HepG2 (cell line): ENCODE measurements around the gene FKBP1A. TPM values are rescaled to one million over a fixed set of nuclear protein-coding genes. Genes with fewer than 3 reads are reported as not detected.
A peak's percentile ranks its signal among the peaks of the same experiment; 100 is the strongest.

Source experiments
- ARID2 ChIP-seq: sonication (generic); formaldehyde crosslinking; IDR thresholded peaks from 2 replicates; pipeline ENCODE4 v1.8.1; 2022; ENCODE audit warnings: mild to moderate bottlenecking, missing genetic modification reagents, borderline replicate concordance
- BRCA1 ChIP-seq: sonication (generic); formaldehyde crosslinking; IDR thresholded peaks from 2 replicates; pipeline ENCODE4 v1.4.0; 2020; ENCODE audit warnings: missing genetic modification reagents
- DPF2 ChIP-seq: sonication (generic); formaldehyde crosslinking; IDR thresholded peaks from 2 replicates; pipeline ENCODE4 v1.4.0; 2020; ENCODE audit warnings: mild to moderate bottlenecking, low read depth, missing genetic modification reagents, borderline replicate concordance
- IKZF1 ChIP-seq: fragments of 450-650 bp; IDR thresholded peaks from 2 replicates; pipeline ENCODE4 v1.7.1; 2016
- MBNL3 ChIP-seq: fragments of 250-450 bp; sonication (Bioruptor Pico); conservative IDR thresholded peaks from 2 replicates; pipeline ENCODE4 v1.8.0; 2022; ENCODE audit warnings: mild to moderate bottlenecking, inconsistent platforms
- NFYB ChIP-seq: sonication (generic); formaldehyde crosslinking; IDR thresholded peaks from 2 replicates; pipeline ENCODE4 v1.4.0; 2020; ENCODE audit warnings: missing genetic modification reagents
- SMARCC2 ChIP-seq: fragments of 450-650 bp; IDR thresholded peaks from 2 replicates; pipeline ENCODE4 v1.6.1; 2017; ENCODE audit warnings: antibody characterized with exemption, mild to moderate bottlenecking
- ZC3H4 ChIP-seq: sonication (generic); formaldehyde crosslinking; IDR thresholded peaks from 2 replicates; pipeline ENCODE4 v1.4.0; 2020; ENCODE audit warnings: missing genetic modification reagents, borderline replicate concordance
- ZFP36 ChIP-seq: fragments of 150-350 bp; IDR thresholded peaks from 2 replicates; pipeline ENCODE4 v1.6.1; 2018; ENCODE audit warnings: borderline replicate concordance, low read length, low read depth; ENCODE audit not compliant: partially characterized antibody
- ZFP36L1 ChIP-seq: sonication (generic); formaldehyde crosslinking; IDR thresholded peaks from 2 replicates; pipeline ENCODE4 v1.8.0; 2022; ENCODE audit warnings: mild to moderate bottlenecking, missing genetic modification reagents, moderate library complexity
- ZNF143 ChIP-seq: sonication (generic); formaldehyde crosslinking; IDR thresholded peaks from 2 replicates; pipeline ENCODE4 v1.4.0; 2020; ENCODE audit warnings: missing genetic modification reagents
- ZNF232 ChIP-seq: sonication (generic); formaldehyde crosslinking; IDR thresholded peaks from 2 replicates; pipeline ENCODE4 v1.4.0; 2020; ENCODE audit warnings: missing genetic modification reagents, borderline replicate concordance
- ZNF253 ChIP-seq: sonication (generic); formaldehyde crosslinking; IDR thresholded peaks from 2 replicates; pipeline ENCODE4 v1.8.0; 2022; ENCODE audit warnings: mild to moderate bottlenecking, missing genetic modification reagents, borderline replicate concordance
- ZNF549 ChIP-seq: sonication (generic); formaldehyde crosslinking; IDR thresholded peaks from 2 replicates; pipeline ENCODE4 v1.5.0; 2020; ENCODE audit warnings: missing genetic modification reagents
- ZNF660 ChIP-seq: sonication (generic); formaldehyde crosslinking; IDR thresholded peaks from 2 replicates; pipeline ENCODE4 v1.5.1; 2020; ENCODE audit warnings: mild to moderate bottlenecking, low read depth, missing genetic modification reagents, borderline replicate concordance
- ZNF674 ChIP-seq: sonication (generic); formaldehyde crosslinking; IDR thresholded peaks from 2 replicates; pipeline ENCODE4 v1.5.0; 2020; ENCODE audit warnings: low read depth, mild to moderate bottlenecking, missing genetic modification reagents
- ZNF746 ChIP-seq: sonication (generic); formaldehyde crosslinking; IDR thresholded peaks from 2 replicates; pipeline ENCODE4 v1.8.0; 2022; ENCODE audit warnings: mild to moderate bottlenecking, missing genetic modification reagents
- ZNF768 ChIP-seq: sonication (generic); formaldehyde crosslinking; IDR thresholded peaks from 2 replicates; pipeline ENCODE4 v1.4.0; 2020; ENCODE audit warnings: missing genetic modification reagents
- polyA plus RNA-seq, 8 experiments: library from polyadenylated mRNA; depleted of rRNA in 3 of 8; stranded (reverse) in 7 of 8; unstranded in 1 of 8; fragments of >200 nt; fragmentation: Illumina TruSeq in 4 of 8; extraction: Trizol in 4 of 8; gene quantifications; 2 replicates each; pipeline versions ENCODE4 v1.2.1 to v1.2.3, GENCODE V29; 2011 to 2016; ENCODE audit warnings: low read depth in 4 of 8, missing spikeins in 1 of 8, mixed read lengths in 1 of 8; ENCODE audit not compliant: insufficient read depth in 1 of 8
- total RNA-seq, 5 experiments: library from RNA; depleted of rRNA; stranded (reverse); fragments of >200 nt; fragmentation: Illumina TruSeq; extraction: Trizol; gene quantifications; 2 replicates each; pipeline ENCODE4 v1.2.3, GENCODE V29; 2016; ENCODE audit warnings: low read depth in 1 of 5
- TF ChIP-seq, protein P1 (sequence below), 2 experiments: sonication (generic) in 1 of 2; formaldehyde crosslinking in 1 of 2; IDR thresholded peaks; 2 replicates each; pipeline versions ENCODE4 v1.4.0 to v1.6.1; 2018 to 2020; ENCODE audit warnings: missing genetic modification reagents in 2 of 2, borderline replicate concordance in 1 of 2, low read depth in 1 of 2, mild to moderate bottlenecking in 1 of 2, missing biosample characterization in 1 of 2
- TF ChIP-seq, protein P2 (sequence below): sonication (generic); formaldehyde crosslinking; IDR thresholded peaks from 2 replicates; pipeline ENCODE4 v1.5.1; 2020; ENCODE audit warnings: mild to moderate bottlenecking, missing genetic modification reagents, moderate library complexity
- TF ChIP-seq, protein P3 (sequence below): sonication (generic); formaldehyde crosslinking; IDR thresholded peaks from 2 replicates; pipeline ENCODE4 v1.4.0; 2020; ENCODE audit warnings: mild to moderate bottlenecking, missing genetic modification reagents
- TF ChIP-seq, protein P4 (sequence below): sonication (generic); formaldehyde crosslinking; IDR thresholded peaks from 2 replicates; pipeline ENCODE4 v1.9.0; 2022; ENCODE audit warnings: low read depth, missing genetic modification reagents
- TF ChIP-seq, protein P5 (sequence below): sonication (generic); formaldehyde crosslinking; IDR thresholded peaks from 2 replicates; pipeline ENCODE4 v1.8.0; 2022; ENCODE audit warnings: mild to moderate bottlenecking, missing genetic modification reagents

FKBP1A gene
- total and polyA plus RNA-seq, 2 of the 13 experiments (the other 11 are each of a cell fraction or from before 2014, with no cell fraction given): 119 to 468 TPM

DNA sequence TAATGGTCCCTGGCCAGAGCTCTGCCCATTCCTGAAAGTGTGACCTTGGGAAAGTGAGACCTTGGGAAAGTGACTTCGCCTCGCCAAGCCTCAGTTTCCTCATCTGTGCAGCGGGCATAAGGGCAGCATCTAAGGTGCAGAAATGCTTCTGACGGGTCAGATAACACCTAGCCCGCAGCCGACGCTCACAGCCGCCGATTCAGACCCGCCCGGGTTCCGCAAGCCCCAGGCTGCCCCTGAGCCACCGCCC is 486 bp downstream of the FKBP1A start (continued):
- TF ChIP-seq, protein P1, sequence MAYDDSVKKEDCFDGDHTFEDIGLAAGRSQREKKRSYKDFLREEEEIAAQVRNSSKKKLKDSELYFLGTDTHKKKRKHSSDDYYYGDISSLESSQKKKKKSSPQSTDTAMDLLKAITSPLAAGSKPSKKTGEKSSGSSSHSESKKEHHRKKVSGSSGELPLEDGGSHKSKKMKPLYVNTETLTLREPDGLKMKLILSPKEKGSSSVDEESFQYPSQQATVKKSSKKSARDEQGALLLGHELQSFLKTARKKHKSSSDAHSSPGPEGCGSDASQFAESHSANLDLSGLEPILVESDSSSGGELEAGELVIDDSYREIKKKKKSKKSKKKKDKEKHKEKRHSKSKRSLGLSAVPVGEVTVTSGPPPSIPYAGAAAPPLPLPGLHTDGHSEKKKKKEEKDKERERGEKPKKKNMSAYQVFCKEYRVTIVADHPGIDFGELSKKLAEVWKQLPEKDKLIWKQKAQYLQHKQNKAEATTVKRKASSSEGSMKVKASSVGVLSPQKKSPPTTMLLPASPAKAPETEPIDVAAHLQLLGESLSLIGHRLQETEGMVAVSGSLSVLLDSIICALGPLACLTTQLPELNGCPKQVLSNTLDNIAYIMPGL (CRISPR knock-in tag; IDR thresholded peaks at IDR 0.05; ENCODE audit: borderline replicate concordance in 1 of 2, low read depth in 1 of 2): no peak; a peak in 1 of 4 replicates
- TF ChIP-seq ZNF232 (CRISPR knock-in tag) (0 out of 2 replicates have a peak, but pooled peaks have one; percentile 5), SMARCC2 (no peak), ZFP36L1 (CRISPR knock-in tag) (peak; percentile 76), DPF2 (CRISPR knock-in tag) (no peak), ZNF253 (CRISPR knock-in tag) (no peak), ZNF660 (0 out of 2 replicates have a peak, but pooled peaks have one; percentile 14), ARID2 (CRISPR knock-in tag) (peak; percentile 91; the same call in 1 of the 2 replicates), ZNF549 (no peak), BRCA1 (CRISPR knock-in tag) (0 out of 2 replicates have a peak, but pooled peaks have one; percentile 60), ZNF143 (CRISPR knock-in tag) (no peak), ZNF746 (CRISPR knock-in tag) (0 out of 2 replicates have a peak, but pooled peaks have one; percentile 12), NFYB (CRISPR knock-in tag) (no peak), ZFP36 (no peak), MBNL3 (CRISPR knock-in tag) (no peak), ZNF768 (CRISPR knock-in tag) (no peak), ZNF674 (CRISPR knock-in tag) (no peak), IKZF1 (no peak), ZC3H4 (CRISPR knock-in tag) (no peak)
- TF ChIP-seq, protein P2, sequence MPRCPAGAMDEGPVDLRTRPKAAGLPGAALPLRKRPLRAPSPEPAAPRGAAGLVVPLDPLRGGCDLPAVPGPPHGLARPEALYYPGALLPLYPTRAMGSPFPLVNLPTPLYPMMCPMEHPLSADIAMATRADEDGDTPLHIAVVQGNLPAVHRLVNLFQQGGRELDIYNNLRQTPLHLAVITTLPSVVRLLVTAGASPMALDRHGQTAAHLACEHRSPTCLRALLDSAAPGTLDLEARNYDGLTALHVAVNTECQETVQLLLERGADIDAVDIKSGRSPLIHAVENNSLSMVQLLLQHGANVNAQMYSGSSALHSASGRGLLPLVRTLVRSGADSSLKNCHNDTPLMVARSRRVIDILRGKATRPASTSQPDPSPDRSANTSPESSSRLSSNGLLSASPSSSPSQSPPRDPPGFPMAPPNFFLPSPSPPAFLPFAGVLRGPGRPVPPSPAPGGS (CRISPR knock-in tag): 0 out of 2 replicates have a peak, but pooled peaks have one; percentile 17
- TF ChIP-seq, protein P3, sequence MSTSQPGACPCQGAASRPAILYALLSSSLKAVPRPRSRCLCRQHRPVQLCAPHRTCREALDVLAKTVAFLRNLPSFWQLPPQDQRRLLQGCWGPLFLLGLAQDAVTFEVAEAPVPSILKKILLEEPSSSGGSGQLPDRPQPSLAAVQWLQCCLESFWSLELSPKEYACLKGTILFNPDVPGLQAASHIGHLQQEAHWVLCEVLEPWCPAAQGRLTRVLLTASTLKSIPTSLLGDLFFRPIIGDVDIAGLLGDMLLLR (CRISPR knock-in tag): no peak
- TF ChIP-seq, protein P4, sequence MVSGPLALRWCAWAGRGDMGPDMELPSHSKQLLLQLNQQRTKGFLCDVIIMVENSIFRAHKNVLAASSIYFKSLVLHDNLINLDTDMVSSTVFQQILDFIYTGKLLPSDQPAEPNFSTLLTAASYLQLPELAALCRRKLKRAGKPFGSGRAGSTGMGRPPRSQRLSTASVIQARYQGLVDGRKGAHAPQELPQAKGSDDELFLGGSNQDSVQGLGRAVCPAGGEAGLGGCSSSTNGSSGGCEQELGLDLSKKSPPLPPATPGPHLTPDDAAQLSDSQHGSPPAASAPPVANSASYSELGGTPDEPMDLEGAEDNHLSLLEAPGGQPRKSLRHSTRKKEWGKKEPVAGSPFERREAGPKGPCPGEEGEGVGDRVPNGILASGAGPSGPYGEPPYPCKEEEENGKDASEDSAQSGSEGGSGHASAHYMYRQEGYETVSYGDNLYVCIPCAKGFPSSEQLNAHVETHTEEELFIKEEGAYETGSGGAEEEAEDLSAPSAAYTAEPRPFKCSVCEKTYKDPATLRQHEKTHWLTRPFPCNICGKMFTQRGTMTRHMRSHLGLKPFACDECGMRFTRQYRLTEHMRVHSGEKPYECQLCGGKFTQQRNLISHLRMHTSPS (CRISPR knock-in tag): no peak
- TF ChIP-seq, protein P5, sequence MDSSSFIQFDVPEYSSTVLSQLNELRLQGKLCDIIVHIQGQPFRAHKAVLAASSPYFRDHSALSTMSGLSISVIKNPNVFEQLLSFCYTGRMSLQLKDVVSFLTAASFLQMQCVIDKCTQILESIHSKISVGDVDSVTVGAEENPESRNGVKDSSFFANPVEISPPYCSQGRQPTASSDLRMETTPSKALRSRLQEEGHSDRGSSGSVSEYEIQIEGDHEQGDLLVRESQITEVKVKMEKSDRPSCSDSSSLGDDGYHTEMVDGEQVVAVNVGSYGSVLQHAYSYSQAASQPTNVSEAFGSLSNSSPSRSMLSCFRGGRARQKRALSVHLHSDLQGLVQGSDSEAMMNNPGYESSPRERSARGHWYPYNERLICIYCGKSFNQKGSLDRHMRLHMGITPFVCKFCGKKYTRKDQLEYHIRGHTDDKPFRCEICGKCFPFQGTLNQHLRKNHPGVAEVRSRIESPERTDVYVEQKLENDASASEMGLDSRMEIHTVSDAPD (CRISPR knock-in tag): no peak
